H9 (cell line): ENCODE results near the gene SLC35F3. TPM values are rescaled to one million over a fixed set of nuclear protein-coding genes. Genes with fewer than 3 reads are reported as not detected.

Experiments
- DNase-seq: peaks from one replicate; pipeline ENCODE4 v3.0.0-alpha.2; 2017
- H2AFZ ChIP-seq: one replicate; pipeline ENCODE4 v1.6.1; 2013; ENCODE audit warnings: mild to moderate bottlenecking, low read length, control low read depth, moderate library complexity
- H2AK5ac ChIP-seq: 2 replicates; pipeline ENCODE4 v1.6.1; 2013; ENCODE audit warnings: low read length, control low read depth, mixed read lengths; ENCODE audit not compliant: insufficient read length
- H2BK120ac ChIP-seq: one replicate; pipeline ENCODE4 v1.6.1; 2013; ENCODE audit warnings: low read depth, mild to moderate bottlenecking, low read length, control low read depth, inconsistent platforms; ENCODE audit not compliant: poor library complexity, severe bottlenecking
- H2BK12ac ChIP-seq: 2 replicates; pipeline ENCODE4 v1.6.1; 2013; ENCODE audit warnings: low read length, control low read depth, mixed read lengths, low read depth; ENCODE audit not compliant: insufficient read length
- H2BK15ac ChIP-seq: 2 replicates; pipeline ENCODE4 v1.6.1; 2013; ENCODE audit warnings: low read depth, low read length, control low read depth
- H2BK20ac ChIP-seq: one replicate; pipeline ENCODE4 v1.6.1; 2013; ENCODE audit warnings: low read depth, mild to moderate bottlenecking, low read length, control low read depth, inconsistent platforms; ENCODE audit not compliant: poor library complexity, severe bottlenecking
- H2BK5ac ChIP-seq: 2 replicates; pipeline ENCODE4 v1.6.1; 2013; ENCODE audit warnings: low read length, control low read depth, mixed read lengths; ENCODE audit not compliant: insufficient read length
- H3K14ac ChIP-seq: 2 replicates; pipeline ENCODE4 v1.6.1; 2013; ENCODE audit warnings: low read length, control low read depth; ENCODE audit not compliant: insufficient read depth
- H3K18ac ChIP-seq: 2 replicates; pipeline ENCODE4 v1.6.1; 2013; ENCODE audit warnings: low read depth, mild to moderate bottlenecking, mixed read lengths, low read length, control low read depth; ENCODE audit not compliant: insufficient read length
- H3K23ac ChIP-seq: 2 replicates; pipeline ENCODE4 v1.6.1; 2013; ENCODE audit warnings: low read length, control low read depth, mixed read lengths, low read depth; ENCODE audit not compliant: insufficient read length
- H3K23me2 ChIP-seq: 2 replicates; pipeline ENCODE4 v1.6.1; 2013; ENCODE audit warnings: low read depth, mild to moderate bottlenecking, mixed read lengths, low read length, control low read depth; ENCODE audit not compliant: insufficient read length, poor library complexity, severe bottlenecking
- H3K27ac ChIP-seq: 2 replicates; pipeline ENCODE4 v1.5.1; 2013; ENCODE audit warnings: low read length, control low read depth, mixed read lengths, low read depth; ENCODE audit not compliant: insufficient read length
- H3K27me3 ChIP-seq: 2 replicates; pipeline ENCODE4 v1.6.1; 2013; ENCODE audit warnings: low read length, control low read depth, inconsistent platforms; ENCODE audit not compliant: insufficient read depth
- H3K4ac ChIP-seq: 2 replicates; pipeline ENCODE4 v1.6.1; 2013; ENCODE audit warnings: low read depth, mild to moderate bottlenecking, control low read depth, inconsistent platforms, low read length, moderate library complexity
- H3K4me1 ChIP-seq: 2 replicates; pipeline ENCODE4 v1.6.1; 2013; ENCODE audit warnings: low read length, control low read depth, inconsistent platforms; ENCODE audit not compliant: insufficient read depth
- H3K4me2 ChIP-seq: 2 replicates; pipeline ENCODE4 v1.6.1; 2013; ENCODE audit warnings: low read length, control low read depth, mixed read lengths; ENCODE audit not compliant: insufficient read length, insufficient read depth
- H3K56ac ChIP-seq: 2 replicates; pipeline ENCODE4 v1.6.1; 2013; ENCODE audit warnings: low read depth, mild to moderate bottlenecking, mixed read lengths, low read length, control low read depth; ENCODE audit not compliant: insufficient read length
- H3K79me1 ChIP-seq: 2 replicates; pipeline ENCODE4 v1.6.1; 2013; ENCODE audit warnings: low read depth, mild to moderate bottlenecking, moderate library complexity, low read length, control low read depth, inconsistent platforms; ENCODE audit not compliant: insufficient read depth, poor library complexity, severe bottlenecking
- H3K79me2 ChIP-seq: 2 replicates; pipeline ENCODE4 v1.6.1; 2013; ENCODE audit warnings: low read length, control low read depth, inconsistent platforms; ENCODE audit not compliant: insufficient read depth
- H3K9ac ChIP-seq: 2 replicates; pipeline ENCODE4 v1.6.1; 2013; ENCODE audit warnings: low read length, control low read depth, mixed read lengths; ENCODE audit not compliant: insufficient read length; ENCODE audit errors: extremely low read depth
- H3K9me3 ChIP-seq: one replicate; pipeline ENCODE4 v1.6.1; 2013; ENCODE audit warnings: low read depth, low read length, inconsistent platforms; ENCODE audit not compliant: control insufficient read depth
- H3T11ph ChIP-seq: one replicate; pipeline ENCODE4 v1.6.1; 2013; ENCODE audit warnings: mild to moderate bottlenecking, low read length, control low read depth, inconsistent platforms
- H4K20me1 ChIP-seq: one replicate; pipeline ENCODE4 v1.6.1; 2013; ENCODE audit not compliant: control insufficient read depth, insufficient read length, insufficient read depth
- H4K5ac ChIP-seq: 2 replicates; pipeline ENCODE4 v1.6.1; 2013; ENCODE audit warnings: low read depth, mild to moderate bottlenecking, mixed read lengths, low read length, control low read depth; ENCODE audit not compliant: insufficient read length
- H4K8ac ChIP-seq: replicated peaks from 2 replicates; pipeline ENCODE4 v1.6.1; 2013; ENCODE audit warnings: low read length, control low read depth, mixed read lengths, low read depth; ENCODE audit not compliant: insufficient read length
- H4K91ac ChIP-seq: 2 replicates; pipeline ENCODE4 v1.6.1; 2013; ENCODE audit warnings: low read depth, mild to moderate bottlenecking, moderate library complexity, mixed read lengths, low read length, control low read depth; ENCODE audit not compliant: insufficient read length
- H3K27ac Mint-ChIP-seq, 3 experiments: 2 replicates in 2 of 3; 3 replicates in 1 of 3; pipeline ENCODE4 v1.8.0; 2020 to 2021; ENCODE audit warnings: mixed read lengths in 3 of 3, mild to moderate bottlenecking in 1 of 3, moderate library complexity in 1 of 3
- H3K27me3 Mint-ChIP-seq: 2 replicates; pipeline ENCODE4 v1.8.0; 2021; ENCODE audit warnings: low read depth, mild to moderate bottlenecking, moderate library complexity, mixed read lengths
- H3K36me3 Mint-ChIP-seq, 3 experiments: 2 replicates in 2 of 3; 3 replicates in 1 of 3; pipeline ENCODE4 v1.8.0; 2020 to 2021; ENCODE audit warnings: low read depth in 3 of 3, mixed read lengths in 3 of 3; ENCODE audit not compliant: insufficient read depth in 1 of 3
- H3K4me1 Mint-ChIP-seq, 2 experiments: 2 replicates each; pipeline ENCODE4 v1.8.0; 2020; ENCODE audit warnings: mixed read lengths in 2 of 2
- H3K4me3 Mint-ChIP-seq, 2 experiments: 2 replicates in 1 of 2; 3 replicates in 1 of 2; pipeline ENCODE4 v1.8.0; 2020 to 2021; ENCODE audit warnings: mild to moderate bottlenecking in 2 of 2, mixed read lengths in 2 of 2, moderate library complexity in 1 of 2
- H3K9me3 Mint-ChIP-seq, 2 experiments: 2 replicates in 1 of 2; 3 replicates in 1 of 2; pipeline ENCODE4 v1.8.0; 2020; ENCODE audit warnings: mild to moderate bottlenecking in 2 of 2, mixed read lengths in 2 of 2, moderate library complexity in 1 of 2
- WGBS: extraction: QIAGEN DNeasy Blood & Tissue Kit; methylation state at CpG from one replicate; pipeline ENCODE4 v1.1.7; 2013; ENCODE audit warnings: missing lambda C conversion rate, low lambda C conversion rate, mixed read lengths; ENCODE audit not compliant: insufficient read length; ENCODE audit errors: extremely low coverage; 5-methylcytosine and 5-hydroxymethylcytosine counted together
- total RNA-seq: library from RNA; stranded (reverse); gene quantifications from 2 replicates; pipeline ENCODE4 v1.2.1, GENCODE V29; 2021
- TF ChIP-seq, protein P1 (sequence below): fragments of 200-600 bp; sonication (generic); conservative IDR thresholded peaks from 3 replicates; pipeline ENCODE4 v1.8.0; 2021; ENCODE audit warnings: antibody characterized with exemption, mild to moderate bottlenecking

The SLC35F3 gene
- total RNA-seq, 1 experiment from 2014 or later, result 0.81 TPM

DNA sequence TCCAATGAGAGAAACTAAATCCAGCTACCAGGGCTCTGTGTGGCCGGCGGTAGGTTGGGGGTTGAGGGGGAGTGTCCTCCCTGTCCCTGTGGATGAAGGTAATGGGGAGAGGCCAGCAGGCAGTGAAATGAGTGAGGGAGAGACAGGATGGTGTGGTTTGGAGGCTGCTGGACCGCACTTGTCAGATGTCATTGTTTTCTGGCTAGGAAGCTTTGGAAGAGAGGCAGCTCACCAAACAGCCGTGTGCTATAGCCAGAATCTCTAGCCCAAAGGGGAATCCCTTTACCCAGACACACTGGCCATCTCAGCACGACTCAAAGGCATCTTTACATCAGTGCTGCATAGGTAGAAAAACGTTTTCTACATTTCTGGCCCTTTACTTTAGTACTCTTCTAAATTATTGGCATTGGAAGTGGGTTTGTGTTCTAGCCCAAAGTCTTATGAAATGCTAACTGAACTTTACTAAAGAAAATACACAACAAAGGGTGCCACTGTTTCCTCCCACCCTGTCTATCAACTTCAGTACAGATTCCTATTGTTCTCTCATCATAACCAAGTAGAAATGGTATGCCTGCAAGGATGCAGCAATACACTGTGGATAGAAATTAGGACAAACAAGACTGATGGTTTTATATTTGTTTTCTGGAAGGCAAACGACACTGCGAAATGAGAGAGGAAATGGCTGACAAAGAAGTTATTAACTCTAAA is 372.8 kb downstream of the SLC35F3 start:
- H3K4me1 ChIP-seq, result 0 out of 2 replicates have a peak, but pooled peaks cover 2% of the 10 kb centered on the region
- H3K56ac ChIP-seq, result no peak overlapping the region
- H3K23ac ChIP-seq, result no peak overlapping the region
- no peak overlapping the region for H2BK15ac ChIP-seq
- no peaks in the 10 kb centered on the region for H3K27me3 ChIP-seq
- no peak overlapping the region for H3T11ph ChIP-seq
- H2BK5ac ChIP-seq, result no peak overlapping the region
- no peak overlapping the region for H2BK12ac ChIP-seq
- no peak overlapping the region for H2AFZ ChIP-seq
- no peak overlapping the region for H4K8ac ChIP-seq
- no peak overlapping the region for H3K27ac ChIP-seq
- H3K9me3 Mint-ChIP-seq, result peaks cover 0 to 6% of the 10 kb centered on the region in 2 experiments; a peak in 2 of 5 replicates
- H3K9ac ChIP-seq, result no peak overlapping the region
- H3K9me3 ChIP-seq, result no peaks in the 10 kb centered on the region
- no peak overlapping the region for H2AK5ac ChIP-seq
- peaks cover 0 to 4% (median 0%) of the 10 kb centered on the region in 3 experiments; a peak in 3 of 7 replicates for H3K36me3 Mint-ChIP-seq
- no peak overlapping the region for H3K27ac Mint-ChIP-seq
- H4K91ac ChIP-seq, result no peak overlapping the region
- H4K20me1 ChIP-seq, result no peaks in the 10 kb centered on the region
- H2BK120ac ChIP-seq, result no peak overlapping the region
- H3K4me2 ChIP-seq, result no peak overlapping the region
- H3K23me2 ChIP-seq, result no peaks in the 10 kb centered on the region
- H3K4ac ChIP-seq, result no peak overlapping the region
- peaks cover 8 to 12% of the 10 kb centered on the region in 2 experiments for H3K4me1 Mint-ChIP-seq
- no peaks in the 10 kb centered on the region for H3K79me2 ChIP-seq
- no peaks in the 10 kb centered on the region for H3K79me1 ChIP-seq
- no peak overlapping the region for H4K5ac ChIP-seq
- WGBS, result no CpG with 5 or more reads among the region's 8 CpGs
- no peak overlapping the region for H3K18ac ChIP-seq
- H3K4me3 Mint-ChIP-seq, result no peak overlapping the region
- H3K27me3 Mint-ChIP-seq, result peaks cover 3% of the 10 kb centered on the region
- TF ChIP-seq, protein P1, sequence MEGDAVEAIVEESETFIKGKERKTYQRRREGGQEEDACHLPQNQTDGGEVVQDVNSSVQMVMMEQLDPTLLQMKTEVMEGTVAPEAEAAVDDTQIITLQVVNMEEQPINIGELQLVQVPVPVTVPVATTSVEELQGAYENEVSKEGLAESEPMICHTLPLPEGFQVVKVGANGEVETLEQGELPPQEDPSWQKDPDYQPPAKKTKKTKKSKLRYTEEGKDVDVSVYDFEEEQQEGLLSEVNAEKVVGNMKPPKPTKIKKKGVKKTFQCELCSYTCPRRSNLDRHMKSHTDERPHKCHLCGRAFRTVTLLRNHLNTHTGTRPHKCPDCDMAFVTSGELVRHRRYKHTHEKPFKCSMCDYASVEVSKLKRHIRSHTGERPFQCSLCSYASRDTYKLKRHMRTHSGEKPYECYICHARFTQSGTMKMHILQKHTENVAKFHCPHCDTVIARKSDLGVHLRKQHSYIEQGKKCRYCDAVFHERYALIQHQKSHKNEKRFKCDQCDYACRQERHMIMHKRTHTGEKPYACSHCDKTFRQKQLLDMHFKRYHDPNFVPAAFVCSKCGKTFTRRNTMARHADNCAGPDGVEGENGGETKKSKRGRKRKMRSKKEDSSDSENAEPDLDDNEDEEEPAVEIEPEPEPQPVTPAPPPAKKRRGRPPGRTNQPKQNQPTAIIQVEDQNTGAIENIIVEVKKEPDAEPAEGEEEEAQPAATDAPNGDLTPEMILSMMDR, result no peak
- no peak overlapping the region for H3K14ac ChIP-seq
- no peak for DNase-seq
- H2BK20ac ChIP-seq, result no peak overlapping the region
